ENCODE results near the gene PAPLN. TPM values are rescaled to one million over a fixed set of nuclear protein-coding genes. Genes with fewer than 3 reads are reported as not detected.

PAPLN gene
- total and polyA plus RNA-seq, 11 donors: 0.30 to 10.3 (median 1.4) TPM

DNA sequence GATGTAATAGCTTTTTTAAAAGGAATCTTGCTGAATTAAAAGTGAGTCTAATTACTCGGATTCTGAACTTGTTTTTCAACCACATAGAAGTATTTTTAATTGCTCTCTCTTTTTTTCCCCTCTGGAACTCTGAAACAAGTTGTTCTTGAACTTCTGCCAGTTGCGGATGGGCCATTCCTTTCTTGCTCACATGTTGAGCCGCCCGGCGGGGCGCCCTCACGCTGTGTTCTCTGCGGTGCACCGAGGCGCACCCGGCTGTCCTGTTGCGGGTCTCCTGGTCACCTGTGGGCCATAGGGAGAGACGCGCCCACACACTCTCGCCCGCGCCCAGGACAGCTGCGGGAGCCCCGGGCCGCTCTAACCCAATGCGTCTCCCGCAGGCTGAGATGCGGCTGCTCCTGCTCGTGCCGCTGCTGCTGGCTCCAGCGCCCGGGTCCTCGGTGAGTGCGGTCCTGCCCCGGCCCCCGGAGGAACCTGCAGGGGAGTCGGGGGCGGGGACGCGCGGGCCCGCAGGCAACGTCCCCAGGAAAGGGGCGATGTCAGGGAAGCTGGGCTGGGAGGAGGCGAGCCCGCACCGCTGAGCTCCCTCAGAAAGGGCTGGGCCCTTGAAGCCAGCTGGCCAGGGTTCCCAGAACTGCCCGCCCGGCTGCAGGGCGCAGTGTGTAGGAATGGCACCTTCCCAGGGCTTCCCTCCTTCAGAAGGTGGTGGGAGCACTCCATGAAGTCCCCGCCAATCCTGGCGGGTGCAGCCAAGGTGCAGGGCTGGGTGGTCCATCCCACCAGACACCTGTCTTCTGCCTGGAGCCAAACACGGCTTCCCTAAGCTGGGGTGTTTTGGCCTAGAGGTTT lies 2.3 kb downstream of the PAPLN start:
- H3K36me3 ChIP-seq: no peaks in the 10 kb centered on the region
- DNase-seq (peak in 2 of 5 donors; percentile 56 to 66), ATAC-seq (peak; percentile 47 to 60 (median 54))
- peaks cover 14 to 62% (median 30%) of the 10 kb centered on the region in 9 donors for H3K27me3 ChIP-seq
- peaks cover 3 to 75% (median 25%) of the 10 kb centered on the region in 12 donors for H3K4me1 ChIP-seq
- no peaks in the 10 kb centered on the region for H3K9me3 ChIP-seq
- TF ChIP-seq POLR2A (IDR thresholded peaks at IDR 0.05): no peak
- peak overlapping the region; percentile 3 to 64 (median 42) for H3K4me3 ChIP-seq
- no peak overlapping the region for H3K27ac ChIP-seq
- intact Hi-C loops (cut with DNase I): no loop called here
- WGBS, 4 donors: 7 to 12% (median 10%) methylated on average over 23 to 48 of the region's 48 CpGs

DNA sequence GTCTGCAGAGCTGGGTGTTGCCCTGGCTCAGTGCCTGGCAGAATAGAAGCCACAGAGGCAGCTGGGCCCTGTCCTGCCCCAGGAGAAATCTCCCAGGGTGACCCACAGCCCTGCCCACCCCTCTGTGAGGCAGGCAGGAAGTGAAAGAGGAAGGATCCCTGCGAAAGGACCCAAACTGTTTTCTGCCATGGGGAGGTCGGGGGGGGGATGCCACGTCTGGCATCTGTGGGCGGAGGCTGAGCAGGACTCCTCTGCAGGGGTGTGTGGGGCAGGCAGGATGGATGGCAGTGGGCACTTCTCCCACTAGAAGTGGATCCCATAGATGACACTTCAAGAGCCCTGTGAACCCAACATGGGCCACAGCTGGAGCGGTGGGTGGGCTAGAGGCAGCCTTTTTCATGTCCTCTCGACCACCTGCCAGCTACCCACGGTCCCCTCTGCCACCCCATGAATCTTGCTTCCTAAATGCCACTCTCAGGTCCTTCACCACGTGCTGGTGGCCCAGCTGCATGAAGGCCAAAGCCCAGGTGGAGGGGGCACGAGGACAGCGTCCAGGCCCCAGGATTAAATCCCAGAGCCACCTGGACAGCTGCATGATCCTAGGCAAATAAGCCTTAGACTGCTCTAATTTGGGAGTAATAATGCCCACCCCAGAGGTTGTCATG lies 3.6 kb downstream of the PAPLN start:
- H3K27ac ChIP-seq: no peak overlapping the region
- intact Hi-C loops (cut with DNase I): no loop called here
- no peak overlapping the region for H3K4me3 ChIP-seq

GRCh38 chr14:73241481-73242165 lies 4.3 kb downstream of the PAPLN start:
- ATAC-seq (no peak), DNase-seq (peak in 1 of 5 donors; percentile 14)
- H3K4me1 ChIP-seq: peaks cover 3 to 76% (median 27%) of the 10 kb centered on the region in 12 donors
- no peak for TF ChIP-seq POLR2A (IDR thresholded peaks at IDR 0.05)
- no peaks in the 10 kb centered on the region for H3K9me3 ChIP-seq
- no peak overlapping the region for H3K4me3 ChIP-seq
- H3K27me3 ChIP-seq: peaks cover 12 to 73% (median 38%) of the 10 kb centered on the region in 9 donors
- H3K36me3 ChIP-seq: no peaks in the 10 kb centered on the region
- no peak overlapping the region for H3K27ac ChIP-seq
- WGBS, 4 donors: 88 to 94% (median 92%) methylated on average over 17 to 19 of the region's 19 CpGs
- intact Hi-C loops (cut with DNase I): no loop called here

More for the DNA sequence above, 3.6 kb downstream of the PAPLN start:
- ATAC-seq: peak in 1 of 4 donors; percentile 24
- no peaks in the 10 kb centered on the region for H3K9me3 ChIP-seq
- no peak for TF ChIP-seq POLR2A (IDR thresholded peaks at IDR 0.05)
- TF ChIP-seq, protein P1, sequence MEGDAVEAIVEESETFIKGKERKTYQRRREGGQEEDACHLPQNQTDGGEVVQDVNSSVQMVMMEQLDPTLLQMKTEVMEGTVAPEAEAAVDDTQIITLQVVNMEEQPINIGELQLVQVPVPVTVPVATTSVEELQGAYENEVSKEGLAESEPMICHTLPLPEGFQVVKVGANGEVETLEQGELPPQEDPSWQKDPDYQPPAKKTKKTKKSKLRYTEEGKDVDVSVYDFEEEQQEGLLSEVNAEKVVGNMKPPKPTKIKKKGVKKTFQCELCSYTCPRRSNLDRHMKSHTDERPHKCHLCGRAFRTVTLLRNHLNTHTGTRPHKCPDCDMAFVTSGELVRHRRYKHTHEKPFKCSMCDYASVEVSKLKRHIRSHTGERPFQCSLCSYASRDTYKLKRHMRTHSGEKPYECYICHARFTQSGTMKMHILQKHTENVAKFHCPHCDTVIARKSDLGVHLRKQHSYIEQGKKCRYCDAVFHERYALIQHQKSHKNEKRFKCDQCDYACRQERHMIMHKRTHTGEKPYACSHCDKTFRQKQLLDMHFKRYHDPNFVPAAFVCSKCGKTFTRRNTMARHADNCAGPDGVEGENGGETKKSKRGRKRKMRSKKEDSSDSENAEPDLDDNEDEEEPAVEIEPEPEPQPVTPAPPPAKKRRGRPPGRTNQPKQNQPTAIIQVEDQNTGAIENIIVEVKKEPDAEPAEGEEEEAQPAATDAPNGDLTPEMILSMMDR (IDR thresholded peaks at IDR 0.05): no peak
- DNase-seq: peak in 1 of 5 donors; percentile 57
- no peaks in the 10 kb centered on the region for H3K36me3 ChIP-seq
- WGBS, 4 donors: 80 to 91% (median 82%) methylated on average over 7 to 10 of the region's 10 CpGs
- peaks cover 3 to 77% (median 27%) of the 10 kb centered on the region in 12 donors for H3K4me1 ChIP-seq
- H3K27me3 ChIP-seq: peaks cover 14 to 74% (median 38%) of the 10 kb centered on the region in 9 donors

DNA sequence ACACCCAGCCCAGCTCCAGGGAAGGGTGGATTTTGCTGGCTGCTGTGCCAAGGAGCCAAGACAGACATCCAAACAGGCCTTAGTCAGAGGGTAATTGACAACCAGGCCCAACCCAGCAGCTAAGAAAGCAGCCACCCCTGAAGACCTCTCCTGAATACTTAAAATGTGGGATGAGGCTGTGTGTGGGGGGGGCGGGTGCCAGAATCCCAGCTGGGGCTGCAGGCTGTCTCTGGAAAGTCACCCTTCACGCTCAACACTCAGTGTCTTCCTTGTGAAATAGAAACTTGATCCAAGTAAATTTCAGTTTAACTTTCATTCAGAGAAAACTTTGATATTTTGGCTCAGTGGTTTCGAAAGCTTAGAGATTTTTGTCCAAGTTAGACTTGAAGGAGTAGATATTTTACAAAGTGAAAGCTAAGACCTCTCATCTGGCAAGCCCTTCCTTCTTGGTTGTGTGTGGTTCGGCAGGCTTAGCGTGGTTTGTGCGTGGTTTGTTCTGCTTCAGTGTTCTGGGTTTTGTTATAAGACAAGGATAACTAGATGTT lies 5.1 kb downstream of the PAPLN start:
- peak overlapping the region in 3 of 12 donors; percentile 20 to 33 (median 32) for H3K4me3 ChIP-seq
- ATAC-seq (no peak), DNase-seq (no peak)
- TF ChIP-seq POLR2A (IDR thresholded peaks at IDR 0.05): no peak
- TF ChIP-seq, protein P1 (IDR thresholded peaks at IDR 0.05): no peak
- no peaks in the 10 kb centered on the region for H3K36me3 ChIP-seq
- peak overlapping the region in 2 of 12 donors; percentile 17 to 46 for H3K27ac ChIP-seq
- peaks cover 3 to 70% (median 24%) of the 10 kb centered on the region in 12 donors for H3K4me1 ChIP-seq
- intact Hi-C loops (cut with DNase I): no loop called here
- 82 to 90% (median 86%) methylated on average over 6 of the region's 6 CpGs for WGBS, 4 donors
- no peaks in the 10 kb centered on the region for H3K9me3 ChIP-seq
- H3K27me3 ChIP-seq: peaks cover 7 to 65% (median 31%) of the 10 kb centered on the region in 9 donors
